Ovary (tissue), 10 donors: Measurements from ENCODE around the gene BIN1. TPM values are rescaled to one million over a fixed set of nuclear protein-coding genes. Genes with fewer than 3 reads are reported as not detected.

Source experiments
- DNase-seq, 5 donors: peaks; one replicate each; pipeline ENCODE4 v3.0.0-alpha.2; 2019 to 2020
- H3K27ac ChIP-seq, 2 donors: fragments of 200-600 bp; one replicate each; pipeline versions ENCODE4 v1.5.1 to v1.8.0; 2019 to 2022
- H3K27me3 ChIP-seq: fragments of 200-600 bp; one replicate; pipeline ENCODE4 v1.8.0; 2022
- H3K36me3 ChIP-seq: fragments of 200-600 bp; sonication (generic); one replicate; pipeline ENCODE4 v1.5.1; 2019
- H3K4me1 ChIP-seq: one replicate; pipeline ENCODE4 v1.8.1; 2013; ENCODE audit warnings: mild to moderate bottlenecking, moderate library complexity; ENCODE audit not compliant: insufficient read depth
- H3K4me3 ChIP-seq: fragments of 200-600 bp; sonication (generic); one replicate; pipeline ENCODE4 v1.5.1; 2017
- H3K9me3 ChIP-seq, 2 donors: fragments of 200-600 bp in 1 of 2; sonication (generic) in 1 of 2; one replicate each; pipeline versions ENCODE4 v1.5.1 to v1.8.1; 2013 to 2019; ENCODE audit warnings: mild to moderate bottlenecking in 1 of 2, moderate library complexity in 1 of 2
- EP300 ChIP-seq: sonication (generic); formaldehyde crosslinking; IDR thresholded peaks from one replicate; pipeline ENCODE4 v1.6.1; 2017; ENCODE audit warnings: antibody characterized with exemption
- POLR2A ChIP-seq: fragments of 450-650 bp; IDR thresholded peaks from one replicate; pipeline ENCODE4 v1.6.1; 2017; ENCODE audit warnings: antibody characterized with exemption, mild to moderate bottlenecking, moderate library complexity
- WGBS, 3 donors: extraction: QIAGEN DNeasy Blood & Tissue Kit in 1 of 3; methylation state at CpG; one replicate each; pipeline versions ENCODE4 v1.1.5 to v1.1.7; 2013 to 2017; 5-methylcytosine and 5-hydroxymethylcytosine counted together
- intact Hi-C, 4 donors: fragments of 100-400 bp; cut with DNase I; formaldehyde crosslinking; loops; one replicate each; pipeline versions ENCODE4 v1.11.0 to v1.15.1; 2022 to 2023
- long read RNA-seq, 3 donors: library from polyadenylated mRNA in 2 of 3; unstranded in 2 of 3; transcript quantifications; one replicate each; pipeline ENCODE4 v2.0.0 and lab custom pipeline, GENCODE V29; 2021 to 2026
- polyA plus RNA-seq, 2 donors: library from polyadenylated mRNA; stranded (reverse); fragments of 200-250 nt in 1 of 2; fragments of 350-450 nt in 1 of 2; fragmentation: Illumina TruSeq in 1 of 2; extraction: RNeasy Lipid Tissue Mini Kit (QIAGEN cat#74804) in 1 of 2; gene quantifications; one replicate each; pipeline ENCODE4 v1.2.3, GENCODE V29; 2013 to 2014
- total RNA-seq, 7 donors: library from RNA; depleted of rRNA in 2 of 7; stranded (reverse); fragments of >200 nt in 2 of 7; fragmentation: NEBNext Ultra II Directional in 3 of 7; extraction: Animal tissue kit (Norgen Biotek cat#: 25700) in 3 of 7; gene quantifications; one replicate each; pipeline versions ENCODE4 v1.1.0 to v1.2.4, GENCODE V29; 2016 to 2023
- TF ChIP-seq, protein P1 (sequence below), 3 donors: fragments of 450-650 bp in 2 of 3; fragments of 200-600 bp in 1 of 3; IDR thresholded peaks; one replicate each; pipeline versions ENCODE4 v1.5.1 to v1.8.0; 2016 to 2022; ENCODE audit warnings: antibody characterized with exemption in 3 of 3, mild to moderate bottlenecking in 1 of 3
- donor health status: DM: no; HTN: no; CAD: no; lungs with moderate emphysema.
- donor health status: DM: no; HTN: no; CAD: no.
- donor health status: Bipolar disorder and iron deficiency.
- donor health status: DM: yes; HTN: yes; CAD: no.
- donor health status: DM: no; HTN: no; CAD: no.
- donor health status: DM: yes; HTN: yes; CAD: no.

Gene BIN1
- total RNA-seq (10 to 100 TPM; 25.2 to 77.3 (median 57.6) TPM), polyA plus RNA-seq (10 to 100 TPM; 16.7 to 32.6 TPM)
- long read RNA-seq, donor 1, transcript BIN1-211 (14 exons, 2,143 nt) = major isoform, 114 of 275 reads
- long read RNA-seq, donor 1, transcript BIN1-209 (15 exons, 2,293 nt) = minor isoform, 44 of 275 reads
- long read RNA-seq, donor 1, transcript BIN1-204 (13 exons, 2,074 nt) = minor isoform, 43 of 275 reads
- long read RNA-seq, donor 1, partial matches to known transcripts = 33 of 275 reads
- long read RNA-seq, donor 1, other reads (novel, unspliced or antisense) = 39 of 275 reads
- long read RNA-seq, donor 2, full-length matches to known transcripts = 15 of 15 reads
- long read RNA-seq, donor 2, partial matches to known transcripts = 0 of 15 reads
- long read RNA-seq, donor 2, other reads (novel, unspliced or antisense) = 0 of 15 reads
- long read RNA-seq, donor 3, transcript BIN1-211 (14 exons, 2,143 nt) = major isoform, 73 of 203 reads
- long read RNA-seq, donor 3, transcript BIN1-209 (15 exons, 2,293 nt) = minor isoform, 41 of 203 reads
- long read RNA-seq, donor 3, transcript BIN1-204 (13 exons, 2,074 nt) = minor isoform, 39 of 203 reads
- long read RNA-seq, donor 3, partial matches to known transcripts = 26 of 203 reads
- long read RNA-seq, donor 3, other reads (novel, unspliced or antisense) = 24 of 203 reads

DNA sequence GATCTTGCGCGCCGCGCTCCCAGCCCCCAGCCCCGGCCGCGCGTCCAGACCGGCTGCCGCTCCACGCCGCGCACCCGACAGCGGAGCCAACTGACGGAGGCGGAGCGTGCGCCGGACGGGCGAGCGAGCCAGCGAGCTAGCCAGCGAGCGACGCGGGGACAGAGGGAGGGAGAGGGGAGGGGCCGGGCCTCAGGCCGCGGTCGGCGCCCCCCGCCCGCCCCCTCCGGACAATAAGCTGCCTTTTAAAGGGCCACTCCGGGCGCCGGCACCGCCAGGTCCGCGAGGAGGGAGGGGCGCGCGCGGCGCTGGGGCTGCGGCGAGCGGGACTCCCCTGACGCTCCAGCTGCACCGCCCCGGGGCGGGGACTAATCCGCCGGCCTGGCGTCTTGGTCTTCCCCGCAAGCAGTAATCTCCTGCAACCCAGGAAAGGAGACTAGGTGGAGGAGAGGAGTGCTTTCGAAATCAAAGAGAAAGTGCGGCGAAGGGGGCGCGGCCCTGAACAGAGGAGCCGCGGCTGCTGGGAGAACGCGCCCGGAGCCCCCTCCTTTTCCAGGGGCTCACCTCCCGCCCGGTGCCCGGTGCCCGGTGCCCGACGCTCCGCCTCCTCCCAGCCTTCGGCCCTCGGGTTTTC, at the start of gene BIN1:
BIN1 (minus strand) TSS at position 164 of the 631 bp plus-strand sequence. CDS start 211 bp downstream, outside the sequence.
- TF ChIP-seq, protein P1, sequence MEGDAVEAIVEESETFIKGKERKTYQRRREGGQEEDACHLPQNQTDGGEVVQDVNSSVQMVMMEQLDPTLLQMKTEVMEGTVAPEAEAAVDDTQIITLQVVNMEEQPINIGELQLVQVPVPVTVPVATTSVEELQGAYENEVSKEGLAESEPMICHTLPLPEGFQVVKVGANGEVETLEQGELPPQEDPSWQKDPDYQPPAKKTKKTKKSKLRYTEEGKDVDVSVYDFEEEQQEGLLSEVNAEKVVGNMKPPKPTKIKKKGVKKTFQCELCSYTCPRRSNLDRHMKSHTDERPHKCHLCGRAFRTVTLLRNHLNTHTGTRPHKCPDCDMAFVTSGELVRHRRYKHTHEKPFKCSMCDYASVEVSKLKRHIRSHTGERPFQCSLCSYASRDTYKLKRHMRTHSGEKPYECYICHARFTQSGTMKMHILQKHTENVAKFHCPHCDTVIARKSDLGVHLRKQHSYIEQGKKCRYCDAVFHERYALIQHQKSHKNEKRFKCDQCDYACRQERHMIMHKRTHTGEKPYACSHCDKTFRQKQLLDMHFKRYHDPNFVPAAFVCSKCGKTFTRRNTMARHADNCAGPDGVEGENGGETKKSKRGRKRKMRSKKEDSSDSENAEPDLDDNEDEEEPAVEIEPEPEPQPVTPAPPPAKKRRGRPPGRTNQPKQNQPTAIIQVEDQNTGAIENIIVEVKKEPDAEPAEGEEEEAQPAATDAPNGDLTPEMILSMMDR (IDR thresholded peaks at IDR 0.05) = no peak
- TF ChIP-seq EP300 = no peak
- peak; percentile 34 for TF ChIP-seq POLR2A
- intact Hi-C loops = loop anchor here in 1 of 4 donors (5.0 kb wide), 1 partner anchor 40 kb away; no protein-coding TSS in a partner anchor
- peak within 1 kb of the TSS; percentile 51 for H3K4me3 ChIP-seq
- H3K27ac ChIP-seq = peak within 1 kb of the TSS; percentile 81 to 84
- no peaks in the 10 kb centered on the region for H3K36me3 ChIP-seq
- no peaks in the 10 kb centered on the region for H3K27me3 ChIP-seq
- WGBS, 3 donors = 0 to 1% (median 1%) methylated on average over 71 to 73 of the region's 77 CpGs
- peak; percentile 78 to 90 (median 84) for DNase-seq
- H3K9me3 ChIP-seq = no peaks in the 10 kb centered on the region
- H3K4me1 ChIP-seq = peaks cover 8% of the 10 kb centered on the region

GRCh38 chr2:127155947-127156346, 49.0 kb upstream of the BIN1 start:
- 3 to 10% (median 4%) methylated on average over 2 of the region's 2 CpGs for WGBS, 3 donors
- Histone ChIP-seq H3K4me1 (peaks cover 7% of the 10 kb centered on the region), H3K9me3 (no peaks in the 10 kb centered on the region), H3K36me3 (no peaks in the 10 kb centered on the region), H3K4me3 (no peak overlapping the region), H3K27ac (peak overlapping the region in 1 of 2 donors; percentile 23), H3K27me3 (no peaks in the 10 kb centered on the region)
- TF ChIP-seq POLR2A = no peak
- TF ChIP-seq, protein P1 (IDR thresholded peaks at IDR 0.05) = no peak
- no peak for TF ChIP-seq EP300
- peak; percentile 51 to 79 (median 65) for DNase-seq
- intact Hi-C loops = loop anchor here in 1 of 4 donors (10.0 kb wide), 1 partner anchor 71 kb away; no protein-coding TSS in a partner anchor

- peak in 3 of 5 donors; percentile 39 to 49 (median 47) for DNase-seq
- WGBS, 3 donors = 10 to 19% (median 11%) methylated on average over 7 of the region's 7 CpGs
- no peaks in the 10 kb centered on the region for H3K36me3 ChIP-seq
- H3K27me3 ChIP-seq = no peaks in the 10 kb centered on the region
- H3K4me3 ChIP-seq = no peak overlapping the region
- H3K4me1 ChIP-seq = peaks cover 7% of the 10 kb centered on the region
- no peaks in the 10 kb centered on the region for H3K9me3 ChIP-seq
- H3K27ac ChIP-seq = peak overlapping the region in 1 of 2 donors; percentile 61
- intact Hi-C loops = loop anchor here in 1 of 4 donors (10.0 kb wide), 1 partner anchor 70 kb away; no protein-coding TSS in a partner anchor
- TF ChIP-seq POLR2A (no peak), EP300 (no peak)
- TF ChIP-seq, protein P1 (IDR thresholded peaks at IDR 0.05) = no peak
Observed at GRCh38 chr2:127155028-127155581, 48.2 kb upstream of the BIN1 start.

DNA sequence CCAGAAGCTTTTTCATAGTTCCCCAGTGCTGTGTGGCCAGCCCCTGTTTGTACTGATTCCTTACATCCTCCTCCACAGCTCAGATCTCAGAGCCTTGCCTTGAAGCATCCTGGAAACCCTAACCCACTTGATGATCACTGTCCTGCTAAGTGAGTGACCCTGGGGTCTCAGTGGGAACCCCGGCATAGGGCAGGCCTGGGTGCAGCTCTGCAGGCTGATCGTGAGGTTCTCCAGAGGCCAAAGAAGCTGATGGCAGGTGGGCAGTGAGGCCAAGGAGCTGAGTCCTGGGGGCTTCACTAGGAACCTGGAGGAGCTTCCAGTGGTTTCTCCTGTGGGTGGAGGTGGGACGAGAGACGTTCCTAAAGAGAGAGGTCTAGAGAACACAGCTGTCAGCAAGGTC, 47.4 kb upstream of the BIN1 start:
- H3K36me3 ChIP-seq = no peaks in the 10 kb centered on the region
- no peak for TF ChIP-seq EP300
- no peak overlapping the region for H3K4me3 ChIP-seq
- H3K27me3 ChIP-seq = no peaks in the 10 kb centered on the region
- peak overlapping the region; percentile 43 to 61 for H3K27ac ChIP-seq
- 42 to 62% (median 52%) methylated on average over 4 of the region's 4 CpGs for WGBS, 3 donors
- DNase-seq = peak in 1 of 5 donors; percentile 15
- intact Hi-C loops = loop anchor here in 1 of 4 donors (10.0 kb wide), 1 partner anchor 70 kb away; no protein-coding TSS in a partner anchor
- H3K9me3 ChIP-seq = no peaks in the 10 kb centered on the region
- H3K4me1 ChIP-seq = peaks cover 7% of the 10 kb centered on the region
